Inflammatory macrophage treated with lipopolysaccharide for 1 hour (primary cell): ENCODE measurements around the gene NPAS3.

Source experiments
- DNase-seq, 2 donors: peaks; one replicate each; pipeline ENCODE4 v3.0.0-alpha.2; 2020 to 2022

The NPAS3 gene

DNA sequence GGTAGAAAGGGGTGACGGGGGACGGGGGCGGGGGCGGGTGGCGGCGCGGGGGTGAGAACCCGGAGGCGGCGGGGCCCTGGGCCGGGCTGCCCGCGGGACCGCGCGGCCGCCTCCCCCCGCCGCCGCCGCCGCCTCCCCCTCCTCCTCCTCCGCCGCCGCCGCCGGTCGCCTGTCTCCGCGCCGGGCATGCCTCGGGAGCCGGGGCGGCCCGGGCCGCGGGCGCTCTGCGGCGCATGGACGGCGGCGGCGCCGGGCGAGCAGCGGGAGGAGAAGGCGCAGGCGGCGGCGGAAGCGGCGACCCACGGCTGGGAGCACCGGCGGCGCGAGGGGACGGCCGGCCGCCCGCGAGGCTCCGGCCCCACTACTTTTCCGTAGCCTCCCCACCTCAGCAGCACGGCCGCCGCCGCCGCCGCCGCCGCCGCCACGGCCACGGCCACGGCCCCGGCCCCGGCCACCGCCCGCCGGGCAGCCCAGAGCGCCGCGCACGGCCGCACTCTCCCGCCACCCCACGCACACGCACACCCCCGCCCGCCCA lies at the start of gene NPAS3:
TSS of gene NPAS3 (plus strand) at position 161 of the 535 bp plus-strand sequence.
- no peak for DNase-seq

DNA sequence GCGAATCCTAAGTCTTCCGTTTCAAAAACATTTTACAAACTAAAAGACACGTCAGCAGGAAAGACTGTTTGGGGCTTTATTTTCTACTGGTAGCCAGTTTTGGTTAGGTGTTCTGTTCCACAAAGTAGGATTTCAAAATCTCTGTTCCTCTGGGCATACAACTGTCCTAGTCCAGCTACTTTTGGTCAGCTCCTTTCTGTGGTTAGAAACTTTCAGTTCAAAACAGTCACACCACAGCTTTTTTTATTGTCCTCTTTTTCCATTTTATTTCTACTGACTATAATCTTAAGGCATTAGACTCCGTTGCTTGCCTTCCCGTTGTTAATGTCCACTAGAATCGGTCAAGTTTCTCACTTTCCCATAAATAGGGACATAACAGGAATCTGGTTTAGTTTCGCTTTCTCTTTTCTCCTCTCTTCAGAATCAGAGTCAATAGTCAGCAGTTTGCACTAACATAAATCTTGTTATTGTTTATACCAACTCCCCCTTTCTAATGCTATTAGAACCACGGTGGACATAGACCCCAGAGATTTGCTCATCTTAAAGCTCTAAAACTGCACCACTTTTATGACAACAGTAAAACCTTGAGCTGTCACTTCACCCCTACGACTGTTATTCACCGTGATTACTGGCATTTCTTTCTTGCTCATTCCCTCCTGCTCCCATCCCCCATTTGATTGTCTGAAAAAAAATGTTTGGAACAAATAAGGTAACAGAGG lies 41.5 kb upstream of the NPAS3 start:
- DNase-seq = peak; percentile 16 to 30

DNA sequence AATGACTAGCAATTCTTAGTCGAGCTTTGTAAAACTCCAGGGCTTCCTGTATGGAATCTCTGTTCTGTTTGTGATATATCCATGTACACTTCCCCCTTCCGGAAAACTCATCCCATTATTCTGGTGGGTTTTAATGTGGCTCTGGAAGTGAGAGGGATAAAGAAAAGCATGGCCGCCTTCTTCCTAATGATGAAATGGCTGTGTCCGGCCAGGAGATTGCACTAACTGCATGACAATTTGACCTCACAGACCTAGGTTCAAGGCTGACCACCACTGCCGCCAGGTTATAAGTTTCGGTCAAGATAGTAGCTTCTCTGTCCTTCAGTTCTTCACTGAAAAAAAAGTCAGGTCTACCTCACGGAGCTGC lies 41.0 kb upstream of the NPAS3 start:
- DNase-seq = no peak

- DNase-seq = no peak
Measured at GRCh38 chr14:32898876-32899275, 39.8 kb upstream of the NPAS3 start.

DNA sequence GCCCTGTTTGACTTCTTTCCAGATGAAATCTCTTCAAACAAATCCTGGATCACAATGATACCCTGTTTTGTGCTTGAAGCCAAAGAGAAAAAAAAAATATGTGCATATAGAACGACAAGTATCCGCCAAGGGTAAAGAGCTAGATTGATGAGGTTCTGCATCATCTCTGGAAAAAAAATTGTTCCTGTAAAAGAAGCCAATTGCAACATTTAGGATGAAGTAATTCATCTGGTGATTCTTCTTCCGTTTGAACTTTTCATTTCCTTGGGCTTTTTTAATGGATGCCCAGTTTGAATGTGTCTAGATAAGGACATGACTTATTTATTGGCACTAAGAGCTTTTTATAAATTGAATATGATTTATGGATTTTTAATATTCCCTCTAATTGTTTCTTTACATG lies 38.1 kb upstream of the NPAS3 start:
- no peak for DNase-seq

GRCh38 chr14:32905013-32905412 lies 33.7 kb upstream of the NPAS3 start:
- DNase-seq = no peak

DNA sequence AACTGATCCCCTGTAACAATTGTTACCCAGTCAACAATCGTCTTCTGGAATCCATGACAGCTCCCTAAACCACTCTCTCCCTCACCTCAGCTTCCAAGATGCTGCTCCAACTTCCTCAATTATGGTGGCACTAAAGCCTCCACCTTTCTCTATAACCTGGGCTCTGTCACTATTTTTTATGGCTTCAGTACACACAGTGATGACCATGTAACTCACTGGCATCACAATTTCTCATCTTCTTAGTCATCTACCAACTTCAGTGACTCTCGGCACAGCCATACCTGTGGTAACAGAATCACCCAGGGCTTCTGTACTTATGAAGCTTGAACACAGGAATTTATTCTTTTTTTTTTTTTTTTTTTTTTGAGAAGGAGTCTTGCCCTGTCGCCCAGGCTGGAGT lies 32.0 kb upstream of the NPAS3 start:
- DNase-seq = no peak

DNA sequence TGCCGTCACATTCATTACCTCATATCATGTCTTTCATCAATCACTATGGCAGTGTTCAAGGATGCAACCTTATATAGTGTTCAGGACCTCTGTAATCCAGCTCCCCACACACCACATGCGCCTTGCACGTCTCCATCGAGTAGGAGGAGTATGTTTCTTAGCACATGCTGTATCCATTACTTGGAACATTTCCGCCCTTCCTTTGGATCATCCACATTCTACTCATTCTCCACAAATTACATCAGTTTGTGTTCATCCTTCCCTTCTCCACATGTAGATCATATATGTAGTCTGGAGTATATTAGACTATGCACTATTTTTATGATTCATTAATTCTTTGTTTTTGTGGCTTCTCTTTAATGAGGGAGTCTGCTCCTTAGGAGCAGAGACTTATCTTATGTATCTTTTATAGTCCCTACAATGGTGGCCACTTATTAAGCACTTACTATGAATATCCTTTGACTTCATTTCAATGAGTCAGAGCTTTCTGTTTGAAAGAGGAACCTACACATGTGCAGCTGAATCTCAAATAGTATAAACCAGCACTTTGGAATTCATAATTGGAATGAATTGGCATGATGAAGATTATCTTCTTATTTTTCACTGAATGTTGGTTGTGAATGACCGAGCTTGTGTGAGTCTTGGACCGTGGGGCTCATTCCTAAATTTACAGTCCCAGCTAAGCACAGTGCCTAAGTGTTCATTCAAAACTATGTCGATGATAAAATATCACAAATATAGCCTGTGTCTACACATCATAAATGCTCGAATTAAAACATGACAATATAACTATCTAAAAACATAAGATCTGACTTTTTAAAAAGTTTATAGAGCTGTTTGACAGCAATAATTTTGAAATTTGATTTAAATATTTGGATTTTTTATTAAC lies 30.2 kb upstream of the NPAS3 start:
- no peak for DNase-seq

GRCh38 chr14:32913725-32914124 lies 25.0 kb upstream of the NPAS3 start:
- DNase-seq = no peak

GRCh38 chr14:32914391-32914790 lies 24.3 kb upstream of the NPAS3 start:
- DNase-seq = no peak

DNA sequence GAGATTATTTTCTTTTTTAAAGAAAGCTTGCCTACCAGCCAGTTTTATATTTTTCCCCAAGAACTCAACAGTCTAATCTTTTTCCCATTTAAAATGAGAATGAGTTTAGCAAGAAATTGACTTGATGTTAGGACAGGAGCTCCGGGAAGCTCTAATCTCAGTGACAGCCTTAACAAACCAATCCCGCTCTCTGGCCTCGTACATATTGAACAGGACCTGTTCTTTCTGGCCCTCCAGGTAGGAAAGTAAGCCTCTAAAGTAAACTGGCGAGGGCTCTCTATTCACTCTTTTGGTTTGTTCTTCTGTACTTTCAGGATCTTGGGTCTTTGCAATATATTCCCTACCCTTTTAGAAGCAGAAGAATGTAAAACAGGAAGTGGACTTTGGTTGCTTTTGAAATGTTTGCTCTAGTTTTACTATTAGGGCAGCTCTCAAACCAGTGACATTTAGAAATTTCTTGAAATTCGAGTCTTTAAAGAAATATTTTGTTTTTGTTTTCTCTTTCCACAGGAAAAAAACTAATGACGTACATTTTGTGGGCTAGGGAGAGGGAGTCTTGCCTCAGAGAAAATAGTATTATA lies 17.9 kb upstream of the NPAS3 start:
- DNase-seq = no peak

DNA sequence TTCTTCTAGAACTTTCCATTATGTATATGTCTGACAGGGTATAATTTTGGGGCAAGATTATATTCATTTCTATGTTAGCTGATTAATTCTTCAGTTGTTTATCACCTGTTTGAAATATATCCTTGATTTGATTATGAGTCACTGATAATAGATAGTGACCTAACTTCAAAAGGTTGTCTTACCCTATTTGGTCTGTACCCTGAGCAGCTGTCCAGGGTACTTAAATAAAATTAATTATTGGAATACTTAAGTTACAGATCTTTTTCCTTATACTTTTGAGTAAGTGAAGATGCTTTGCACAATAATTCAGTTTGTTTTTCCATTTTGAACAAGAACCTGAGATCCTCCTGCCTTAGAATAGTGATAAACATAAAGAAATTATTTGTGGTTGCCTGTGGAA lies 13.2 kb upstream of the NPAS3 start:
- no peak for DNase-seq

GRCh38 chr14:32932302-32932913 lies 6.3 kb upstream of the NPAS3 start:
- DNase-seq = no peak

DNA sequence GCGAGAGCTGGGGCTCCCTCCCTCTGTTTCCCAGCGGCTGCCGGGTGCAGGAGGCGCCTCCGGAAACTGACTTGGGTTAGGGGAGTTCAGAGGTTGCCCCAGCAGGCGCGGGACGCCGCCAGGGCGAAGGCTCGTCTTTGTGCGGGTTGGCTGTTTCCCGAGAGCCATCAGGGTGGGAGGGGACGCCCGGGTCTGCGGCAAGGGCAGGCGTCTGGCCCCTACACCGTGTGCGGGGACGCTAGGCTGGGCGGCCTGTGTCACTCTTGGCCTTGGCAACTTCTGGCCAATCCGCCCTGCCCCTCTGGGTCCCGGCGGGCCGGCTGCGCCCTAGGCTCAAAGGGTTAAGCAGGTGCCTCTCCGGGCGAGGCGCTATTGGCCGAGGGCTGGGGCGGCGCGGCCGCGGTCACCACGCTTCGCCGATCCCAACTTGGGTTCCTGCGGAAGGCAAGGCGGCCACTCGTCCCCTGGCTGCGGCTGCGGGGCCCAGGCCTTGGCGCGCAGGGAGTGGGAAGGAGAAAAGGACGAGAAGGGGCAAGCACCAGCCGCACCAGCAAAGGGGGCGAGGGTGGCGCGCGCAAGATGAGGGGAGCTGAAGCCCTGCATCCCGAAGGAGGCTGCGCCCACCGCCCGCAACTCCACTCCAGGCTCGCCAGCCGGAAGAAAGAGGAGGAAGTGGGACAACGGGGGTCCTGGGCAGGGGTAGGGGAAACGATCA lies 5.6 kb upstream of the NPAS3 start:
- DNase-seq = no peak

GRCh38 chr14:32933629-32934072 lies 5.0 kb upstream of the NPAS3 start:
- no peak for DNase-seq

DNA sequence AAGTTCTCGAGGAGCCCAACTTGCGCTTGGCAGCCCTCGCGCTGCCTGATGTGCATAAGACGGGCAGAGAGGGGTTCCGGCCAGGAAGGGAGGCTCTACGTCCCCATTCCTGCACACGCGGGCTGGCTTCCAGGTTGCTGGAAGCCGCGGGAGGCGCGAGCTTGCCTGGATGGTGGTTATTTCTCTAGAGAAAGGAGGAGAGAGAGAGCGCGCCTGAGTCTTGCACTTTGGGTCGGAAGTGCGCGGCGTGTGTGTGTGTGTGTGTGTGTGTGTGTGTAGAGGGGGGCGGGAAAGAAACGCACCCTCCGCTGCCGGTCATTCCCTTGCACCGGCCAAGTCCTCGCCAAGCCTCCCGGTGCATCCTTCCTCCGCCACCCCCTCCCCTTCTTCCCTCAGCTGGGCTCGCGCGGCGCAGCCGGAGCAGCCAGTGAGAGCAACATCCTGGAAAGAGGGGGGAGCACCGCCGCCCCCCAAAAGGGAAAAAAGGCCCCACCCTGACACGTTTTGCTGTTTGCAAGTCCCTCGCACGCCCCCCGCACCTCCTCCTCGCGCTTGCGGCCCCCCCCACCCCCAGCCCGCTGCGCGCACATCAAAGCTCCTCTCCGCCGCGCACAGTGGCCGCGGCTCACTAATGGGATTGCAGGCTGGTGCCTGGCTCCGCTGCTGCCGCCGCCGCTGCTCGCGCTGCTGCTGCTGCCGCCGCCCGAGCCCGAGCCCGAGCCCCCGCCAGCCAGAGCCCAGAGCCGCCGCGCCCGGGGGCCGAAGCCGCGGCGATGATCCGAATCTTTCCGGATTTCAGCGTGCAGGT lies 4.4 kb upstream of the NPAS3 start:
- no peak for DNase-seq

GRCh38 chr14:32934881-32935633 lies 3.6 kb upstream of the NPAS3 start:
- DNase-seq = no peak

DNA sequence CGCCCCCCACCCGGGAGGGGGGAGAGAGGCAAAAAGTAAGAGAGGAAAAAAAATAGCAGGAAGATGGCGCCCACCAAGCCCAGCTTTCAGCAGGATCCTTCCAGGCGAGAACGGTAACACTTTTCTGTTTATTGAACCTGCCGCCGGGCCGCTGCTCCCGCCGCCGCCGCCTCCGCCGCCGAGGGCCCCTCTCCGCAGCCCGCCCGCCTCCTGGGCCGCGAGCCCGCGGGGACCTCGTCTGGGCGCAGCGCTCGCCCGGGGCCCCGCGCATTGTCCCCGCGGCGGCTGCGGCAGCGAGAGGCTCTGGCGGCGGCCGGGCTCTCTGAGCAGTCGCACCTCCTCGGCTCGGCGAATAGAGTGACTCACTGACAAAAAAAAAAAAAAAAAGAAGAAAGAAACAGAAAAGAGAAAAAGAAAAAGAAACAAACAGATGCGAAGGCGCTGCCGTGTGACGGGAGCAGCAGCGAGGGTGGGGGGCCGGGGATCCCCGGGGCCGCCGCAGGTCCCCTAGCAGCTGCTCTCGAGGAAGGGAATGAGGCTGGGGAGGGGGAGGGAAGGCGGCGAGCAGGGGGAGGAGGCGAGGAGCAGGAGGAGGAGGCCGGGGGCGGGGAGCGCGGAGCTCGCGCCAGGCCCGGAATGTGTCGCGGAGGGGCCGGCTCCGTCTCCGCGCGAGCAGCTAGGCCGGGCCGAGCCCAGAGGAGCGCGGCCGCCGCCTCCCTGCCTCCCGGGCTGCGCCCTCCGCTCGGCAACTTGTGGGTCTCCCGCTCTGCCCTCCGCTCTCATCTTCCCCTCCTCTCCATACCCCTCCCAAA lies 781 bp downstream of the NPAS3 start:
- DNase-seq = no peak

DNA sequence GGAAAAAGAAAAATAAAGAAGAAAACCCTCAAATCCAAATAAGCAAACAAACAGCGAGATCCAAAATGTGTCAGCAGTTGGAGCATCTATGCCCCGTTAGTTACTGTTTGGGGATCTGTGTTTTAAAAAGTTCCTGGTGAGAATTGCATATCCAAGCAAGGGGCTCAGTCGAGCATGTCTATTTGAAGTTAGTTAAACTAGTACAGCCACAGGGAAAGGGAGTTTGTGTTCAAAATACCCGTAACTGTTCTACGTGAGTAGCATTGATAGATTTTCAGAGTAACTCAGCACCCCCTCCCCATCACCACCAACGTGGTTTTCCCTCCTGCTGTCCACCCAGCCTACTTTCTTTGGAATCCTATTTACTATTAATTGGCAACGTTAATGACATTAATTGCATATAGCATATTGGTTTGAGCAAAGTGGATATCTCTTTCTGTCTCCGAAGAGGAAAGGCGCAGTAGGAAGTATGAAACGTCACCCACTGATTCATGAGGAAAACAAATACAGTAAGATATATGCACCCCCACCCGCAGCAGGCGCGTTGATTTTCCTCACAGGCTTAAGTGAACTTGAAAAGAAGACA lies 1.5 kb downstream of the NPAS3 start:
- no peak for DNase-seq
